Neural crest cell (in vitro differentiated cells): ENCODE measurements around the gene GPATCH3. TPM values are rescaled to one million over a fixed set of nuclear protein-coding genes. Genes with fewer than 3 reads are reported as not detected.
A peak's percentile ranks its signal among the peaks of the same experiment; 100 is the strongest.

Source experiments
- DNase-seq: peaks from one replicate; pipeline ENCODE4 v3.0.0; 2021; ENCODE audit warnings: low read depth, mixed read lengths, low spot score
- H3K27ac Mint-ChIP-seq: one replicate; pipeline ENCODE4 v1.8.0; 2021; ENCODE audit warnings: mild to moderate bottlenecking, mixed read lengths; ENCODE audit not compliant: unreplicated experiment
- H3K27me3 Mint-ChIP-seq: 2 replicates; pipeline ENCODE4 v1.8.0; 2021; ENCODE audit warnings: low read depth, mild to moderate bottlenecking, mixed read lengths
- H3K36me3 Mint-ChIP-seq: 2 replicates; pipeline ENCODE4 v1.8.0; 2021; ENCODE audit warnings: low read depth, mild to moderate bottlenecking, mixed read lengths
- H3K4me1 Mint-ChIP-seq: 2 replicates; pipeline ENCODE4 v1.8.0; 2021; ENCODE audit warnings: mixed read lengths
- H3K4me3 Mint-ChIP-seq: one replicate; pipeline ENCODE4 v1.8.0; 2021; ENCODE audit warnings: mild to moderate bottlenecking, mixed read lengths
- H3K9me3 Mint-ChIP-seq: 2 replicates; pipeline ENCODE4 v1.8.0; 2021; ENCODE audit warnings: mixed read lengths
- total RNA-seq: library from RNA; stranded (reverse); gene quantifications from 2 replicates; pipeline ENCODE4 v1.2.1, GENCODE V29; 2021
- TF ChIP-seq, protein P1 (sequence below): fragments of 200-600 bp; sonication (generic); conservative IDR thresholded peaks from 2 replicates; pipeline ENCODE4 v1.5.0; 2021; ENCODE audit warnings: antibody characterized with exemption, mild to moderate bottlenecking

The GPATCH3 gene
- total RNA-seq, 1 donor from 2014 or later, result 21.3 TPM

DNA sequence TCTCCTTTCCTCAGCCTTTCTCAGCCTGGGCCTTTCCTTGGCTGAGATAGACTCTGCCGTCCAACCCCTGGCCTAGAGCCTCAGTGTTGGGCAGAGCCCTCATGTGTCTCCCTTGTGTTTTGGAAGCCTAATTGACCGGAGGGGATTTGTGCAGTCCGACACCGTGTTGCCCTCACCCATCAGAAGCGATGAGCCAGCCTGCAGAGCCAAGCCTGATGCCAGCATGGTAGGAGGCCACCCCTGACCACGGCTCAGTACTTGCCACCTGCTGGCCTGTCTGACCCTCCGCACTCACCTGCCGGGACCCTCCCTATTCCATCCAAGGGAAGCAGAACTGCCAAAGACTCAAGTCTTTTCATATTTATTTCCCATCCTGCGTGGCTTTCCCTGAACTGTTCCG is 46.7 kb downstream of the GPATCH3 start:
- no peak for DNase-seq
- H3K27ac Mint-ChIP-seq, result no peak overlapping the region
- no peaks in the 10 kb centered on the region for H3K9me3 Mint-ChIP-seq
- TF ChIP-seq, protein P1, sequence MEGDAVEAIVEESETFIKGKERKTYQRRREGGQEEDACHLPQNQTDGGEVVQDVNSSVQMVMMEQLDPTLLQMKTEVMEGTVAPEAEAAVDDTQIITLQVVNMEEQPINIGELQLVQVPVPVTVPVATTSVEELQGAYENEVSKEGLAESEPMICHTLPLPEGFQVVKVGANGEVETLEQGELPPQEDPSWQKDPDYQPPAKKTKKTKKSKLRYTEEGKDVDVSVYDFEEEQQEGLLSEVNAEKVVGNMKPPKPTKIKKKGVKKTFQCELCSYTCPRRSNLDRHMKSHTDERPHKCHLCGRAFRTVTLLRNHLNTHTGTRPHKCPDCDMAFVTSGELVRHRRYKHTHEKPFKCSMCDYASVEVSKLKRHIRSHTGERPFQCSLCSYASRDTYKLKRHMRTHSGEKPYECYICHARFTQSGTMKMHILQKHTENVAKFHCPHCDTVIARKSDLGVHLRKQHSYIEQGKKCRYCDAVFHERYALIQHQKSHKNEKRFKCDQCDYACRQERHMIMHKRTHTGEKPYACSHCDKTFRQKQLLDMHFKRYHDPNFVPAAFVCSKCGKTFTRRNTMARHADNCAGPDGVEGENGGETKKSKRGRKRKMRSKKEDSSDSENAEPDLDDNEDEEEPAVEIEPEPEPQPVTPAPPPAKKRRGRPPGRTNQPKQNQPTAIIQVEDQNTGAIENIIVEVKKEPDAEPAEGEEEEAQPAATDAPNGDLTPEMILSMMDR, result no peak
- no peaks in the 10 kb centered on the region for H3K27me3 Mint-ChIP-seq
- no peaks in the 10 kb centered on the region for H3K4me1 Mint-ChIP-seq
- H3K36me3 Mint-ChIP-seq, result peaks cover 8% of the 10 kb centered on the region
- H3K4me3 Mint-ChIP-seq, result no peak overlapping the region

DNA sequence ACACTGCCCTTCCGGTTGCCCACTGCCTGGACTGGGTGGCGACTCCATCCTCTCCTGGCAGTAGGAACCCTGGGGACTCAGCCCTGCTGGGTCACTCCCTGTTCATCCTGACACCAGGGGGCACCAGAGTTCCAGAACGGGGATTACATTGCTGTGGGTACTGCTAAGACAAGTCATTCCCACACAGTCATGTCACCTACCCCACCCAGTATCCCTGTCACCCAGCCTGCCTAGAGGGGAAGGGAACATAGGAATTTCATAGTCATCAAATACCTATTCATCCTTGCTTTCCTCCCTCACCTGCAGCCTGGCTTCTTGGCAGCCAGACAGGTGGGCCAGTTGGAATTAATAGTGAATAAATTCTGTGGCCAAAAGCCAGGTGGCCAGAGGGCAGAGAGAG is 47.1 kb downstream of the GPATCH3 start:
- no peaks in the 10 kb centered on the region for H3K9me3 Mint-ChIP-seq
- H3K4me3 Mint-ChIP-seq, result no peak overlapping the region
- H3K27ac Mint-ChIP-seq, result no peak overlapping the region
- peak; percentile 94 for DNase-seq
- TF ChIP-seq, protein P1, result peak; percentile 85
- no peaks in the 10 kb centered on the region for H3K27me3 Mint-ChIP-seq
- peaks cover 8% of the 10 kb centered on the region for H3K36me3 Mint-ChIP-seq
- H3K4me1 Mint-ChIP-seq, result no peaks in the 10 kb centered on the region

DNA sequence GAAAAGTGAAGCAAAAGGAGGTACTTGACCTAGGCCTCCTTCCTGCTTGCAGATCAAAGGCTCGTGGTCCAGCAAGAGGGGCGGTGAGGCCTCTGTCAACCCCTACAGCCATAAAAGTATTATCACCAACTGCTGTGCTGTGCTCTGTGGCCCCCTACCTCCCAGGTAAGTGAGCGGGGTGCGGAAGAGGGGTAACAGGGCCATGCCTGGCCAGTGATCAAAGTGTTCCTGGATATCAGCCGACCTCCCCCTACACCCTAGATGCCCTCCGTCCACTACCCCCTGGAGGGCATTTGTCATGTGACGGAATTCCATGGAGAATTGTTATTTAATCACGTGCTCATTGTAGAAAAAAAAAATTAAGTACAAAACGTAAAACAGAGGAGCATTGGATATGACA is 47.6 kb downstream of the GPATCH3 start:
- H3K27ac Mint-ChIP-seq, result no peak overlapping the region

DNA sequence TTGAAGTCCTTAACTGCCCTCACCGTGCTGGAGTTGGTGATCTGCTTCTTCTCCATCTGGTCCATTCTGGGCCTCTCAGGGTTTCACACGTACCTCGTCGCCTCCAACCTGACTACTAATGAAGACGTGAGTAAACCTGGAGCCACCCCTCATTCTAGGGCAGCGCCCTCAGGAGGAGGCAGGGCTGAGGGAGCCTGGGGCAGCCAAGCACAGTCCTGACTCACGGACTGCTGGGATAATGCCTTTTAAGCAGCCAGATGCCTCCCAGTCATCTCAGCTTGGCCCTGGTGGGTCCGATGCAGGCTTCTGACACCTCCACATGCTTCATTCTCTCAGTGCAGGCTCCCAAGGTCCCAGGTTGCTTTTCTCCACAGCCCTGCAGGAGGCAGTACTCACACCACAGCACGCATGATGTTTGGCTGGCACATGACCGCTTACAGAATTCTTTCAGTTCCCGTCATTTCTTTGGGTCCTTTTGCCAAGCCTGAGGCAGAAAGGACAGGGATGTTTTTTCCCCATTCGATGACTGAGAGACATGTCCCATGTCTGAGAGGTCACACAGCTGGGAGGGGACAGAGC is 49.1 kb downstream of the GPATCH3 start:
- peaks cover 12% of the 10 kb centered on the region for H3K36me3 Mint-ChIP-seq
- no peaks in the 10 kb centered on the region for H3K9me3 Mint-ChIP-seq
- no peaks in the 10 kb centered on the region for H3K27me3 Mint-ChIP-seq
- no peak overlapping the region for H3K4me3 Mint-ChIP-seq
- H3K4me1 Mint-ChIP-seq, result no peaks in the 10 kb centered on the region
- TF ChIP-seq, protein P1, result no peak
- DNase-seq, result no peak
- H3K27ac Mint-ChIP-seq, result no peak overlapping the region

More for the DNA sequence above, 47.6 kb downstream of the GPATCH3 start:
- H3K4me1 Mint-ChIP-seq, result no peaks in the 10 kb centered on the region
- no peaks in the 10 kb centered on the region for H3K9me3 Mint-ChIP-seq
- peaks cover 10% of the 10 kb centered on the region for H3K36me3 Mint-ChIP-seq
- DNase-seq, result no peak
- no peaks in the 10 kb centered on the region for H3K27me3 Mint-ChIP-seq
- TF ChIP-seq, protein P1, result no peak
- no peak overlapping the region for H3K4me3 Mint-ChIP-seq

DNA sequence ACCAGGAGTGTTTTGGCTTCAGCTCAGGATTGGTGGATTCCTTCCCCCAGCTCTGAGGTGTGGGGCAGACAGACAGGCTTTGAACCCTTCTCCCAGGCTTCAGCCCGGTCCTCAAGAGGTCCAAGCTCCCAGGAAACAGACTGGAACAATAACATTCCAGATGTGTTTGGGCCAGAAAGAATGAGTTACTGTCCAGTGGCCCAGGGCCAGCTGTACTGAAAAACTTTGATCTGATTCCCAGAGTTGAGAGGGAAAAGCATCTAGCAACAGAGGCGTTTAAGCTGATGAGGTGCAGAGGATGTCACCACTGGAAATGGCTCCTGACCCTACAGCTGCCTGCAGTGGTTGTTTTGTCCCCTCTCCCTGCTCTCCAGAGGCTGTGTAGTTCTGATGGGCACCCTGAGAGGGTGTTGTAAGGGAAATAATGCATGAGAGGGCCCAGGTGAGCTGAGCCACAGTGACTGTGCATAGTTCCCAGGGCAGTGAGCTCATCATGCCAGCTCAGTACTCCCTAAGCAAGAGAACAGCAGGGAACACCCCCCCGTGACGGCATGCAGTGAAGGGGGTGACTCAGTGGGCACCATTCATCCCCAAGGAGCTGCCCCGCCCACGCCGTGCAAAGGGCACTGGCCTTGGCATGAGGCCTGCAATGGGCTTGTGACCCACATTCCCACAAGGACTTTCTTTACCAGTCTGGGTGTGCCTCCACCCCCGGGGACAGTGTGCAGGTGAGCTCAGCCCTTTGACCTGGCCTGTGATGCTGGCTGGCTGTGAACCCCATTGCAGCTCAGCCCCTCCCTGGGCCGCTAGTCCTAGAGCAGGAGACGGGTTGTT is 51.1 kb downstream of the GPATCH3 start:
- no peak for DNase-seq
- Mint-ChIP-seq H3K4me1 (no peaks in the 10 kb centered on the region), H3K27me3 (no peaks in the 10 kb centered on the region), H3K27ac (no peak overlapping the region), H3K36me3 (peaks cover 12% of the 10 kb centered on the region), H3K9me3 (no peaks in the 10 kb centered on the region), H3K4me3 (no peak overlapping the region)
- TF ChIP-seq, protein P1, result no peak
